ENCODE data around the gene PTPN6. TPM values are rescaled to one million over a fixed set of nuclear protein-coding genes. Genes with fewer than 3 reads are reported as not detected.
A peak's percentile ranks its signal among the peaks of the same experiment; 100 is the strongest.

PTPN6 gene
- total and polyA plus RNA-seq, 9 donors = 4.6 to 25.3 (median 9.8) TPM

DNA sequence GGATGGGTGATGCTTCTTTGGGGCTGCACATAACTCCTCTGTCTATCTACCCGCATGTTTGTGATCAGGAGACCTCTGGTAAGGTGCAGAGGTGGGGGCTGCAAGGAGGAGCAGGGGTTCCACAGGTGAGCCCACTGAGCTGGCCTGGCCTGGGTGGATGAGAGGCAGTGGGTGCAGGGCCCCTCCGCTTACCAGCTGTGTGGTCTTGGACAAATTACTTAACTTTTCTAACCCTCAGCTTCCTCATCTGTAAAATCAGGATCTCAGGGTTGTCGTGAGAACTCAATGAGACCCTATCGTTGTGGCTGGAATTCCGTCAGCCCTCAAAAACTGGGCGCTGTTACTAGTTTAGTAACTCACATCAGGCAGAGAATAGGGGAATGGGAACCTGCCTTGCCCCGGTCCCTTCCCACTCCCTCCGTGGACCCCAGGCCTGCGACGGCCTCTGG lies 7.5 kb downstream of the PTPN6 start:
- Histone ChIP-seq H3K4me3 (no peak overlapping the region), H3K9me3 (no peaks in the 10 kb centered on the region)
- WGBS, 3 donors = 77 to 86% (median 81%) methylated on average over 10 of the region's 10 CpGs

DNA sequence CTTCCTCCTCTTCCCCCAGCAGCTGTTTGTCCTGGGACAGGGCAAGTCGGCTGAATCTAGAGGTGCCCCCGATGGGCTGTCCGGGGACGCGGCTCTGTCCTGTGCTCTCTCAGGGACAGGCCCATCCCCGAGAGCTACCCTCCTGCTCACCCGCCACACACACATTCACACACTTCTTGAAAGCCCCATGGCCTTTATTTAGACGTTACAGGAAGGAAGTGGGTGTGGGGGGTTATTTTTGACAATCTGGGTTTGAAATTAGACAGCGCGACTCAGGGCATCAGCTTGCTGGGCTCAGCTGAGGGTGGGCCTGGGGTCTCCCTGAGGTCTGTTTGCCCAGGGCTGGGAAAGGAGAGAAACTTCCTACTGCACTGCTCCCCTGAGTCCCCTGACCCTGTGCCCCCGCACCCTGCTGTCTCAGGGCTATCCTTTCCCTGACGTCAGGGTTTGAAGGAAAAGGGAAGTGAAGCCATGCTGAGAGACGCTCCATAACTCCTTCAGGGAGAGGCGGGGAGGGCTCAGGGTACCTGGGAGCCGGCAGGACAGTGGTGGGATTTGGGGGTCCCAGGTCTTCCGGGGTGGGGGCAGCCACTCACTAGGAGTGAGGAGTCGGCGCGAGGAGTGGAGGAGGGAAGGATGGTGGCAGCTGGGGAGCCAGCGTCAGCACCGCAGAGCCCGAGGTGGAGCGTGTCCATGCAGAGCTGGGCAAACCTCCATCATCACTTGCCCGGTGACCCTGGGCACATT lies 8.1 kb downstream of the PTPN6 start:
- TF ChIP-seq EP300 (IDR thresholded peaks at IDR 0.05) = no peak
- no peak for TF ChIP-seq POLR2A (IDR thresholded peaks at IDR 0.05)
- TF ChIP-seq, protein P1, sequence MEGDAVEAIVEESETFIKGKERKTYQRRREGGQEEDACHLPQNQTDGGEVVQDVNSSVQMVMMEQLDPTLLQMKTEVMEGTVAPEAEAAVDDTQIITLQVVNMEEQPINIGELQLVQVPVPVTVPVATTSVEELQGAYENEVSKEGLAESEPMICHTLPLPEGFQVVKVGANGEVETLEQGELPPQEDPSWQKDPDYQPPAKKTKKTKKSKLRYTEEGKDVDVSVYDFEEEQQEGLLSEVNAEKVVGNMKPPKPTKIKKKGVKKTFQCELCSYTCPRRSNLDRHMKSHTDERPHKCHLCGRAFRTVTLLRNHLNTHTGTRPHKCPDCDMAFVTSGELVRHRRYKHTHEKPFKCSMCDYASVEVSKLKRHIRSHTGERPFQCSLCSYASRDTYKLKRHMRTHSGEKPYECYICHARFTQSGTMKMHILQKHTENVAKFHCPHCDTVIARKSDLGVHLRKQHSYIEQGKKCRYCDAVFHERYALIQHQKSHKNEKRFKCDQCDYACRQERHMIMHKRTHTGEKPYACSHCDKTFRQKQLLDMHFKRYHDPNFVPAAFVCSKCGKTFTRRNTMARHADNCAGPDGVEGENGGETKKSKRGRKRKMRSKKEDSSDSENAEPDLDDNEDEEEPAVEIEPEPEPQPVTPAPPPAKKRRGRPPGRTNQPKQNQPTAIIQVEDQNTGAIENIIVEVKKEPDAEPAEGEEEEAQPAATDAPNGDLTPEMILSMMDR (IDR thresholded peaks at IDR 0.05) = no peak
- intact Hi-C loops (cut with DNase I) = no loop called here
- Histone ChIP-seq H3K9me3 (no peaks in the 10 kb centered on the region), H3K36me3 (no peaks in the 10 kb centered on the region), H3K4me3 (no peak overlapping the region), H3K27me3 (no peaks in the 10 kb centered on the region), H3K27ac (no peak overlapping the region), H3K4me1 (ENCODE audit: insufficient read depth) (peaks cover 8% of the 10 kb centered on the region)
- WGBS, 3 donors = 70 to 78% (median 76%) methylated on average over 24 of the region's 24 CpGs
- peak in 1 of 5 donors; percentile 30 for DNase-seq

More for the DNA sequence above, 7.5 kb downstream of the PTPN6 start:
- Histone ChIP-seq H3K36me3 (no peaks in the 10 kb centered on the region), H3K4me1 (ENCODE audit: insufficient read depth) (peaks cover 8% of the 10 kb centered on the region), H3K27me3 (no peaks in the 10 kb centered on the region), H3K27ac (no peak overlapping the region)
- peak in 1 of 5 donors; percentile 21 for DNase-seq
- TF ChIP-seq EP300 (IDR thresholded peaks at IDR 0.05) (no peak), POLR2A (IDR thresholded peaks at IDR 0.05) (no peak)
- TF ChIP-seq, protein P1 (IDR thresholded peaks at IDR 0.05) = no peak
- intact Hi-C loops (cut with DNase I) = no loop called here

DNA sequence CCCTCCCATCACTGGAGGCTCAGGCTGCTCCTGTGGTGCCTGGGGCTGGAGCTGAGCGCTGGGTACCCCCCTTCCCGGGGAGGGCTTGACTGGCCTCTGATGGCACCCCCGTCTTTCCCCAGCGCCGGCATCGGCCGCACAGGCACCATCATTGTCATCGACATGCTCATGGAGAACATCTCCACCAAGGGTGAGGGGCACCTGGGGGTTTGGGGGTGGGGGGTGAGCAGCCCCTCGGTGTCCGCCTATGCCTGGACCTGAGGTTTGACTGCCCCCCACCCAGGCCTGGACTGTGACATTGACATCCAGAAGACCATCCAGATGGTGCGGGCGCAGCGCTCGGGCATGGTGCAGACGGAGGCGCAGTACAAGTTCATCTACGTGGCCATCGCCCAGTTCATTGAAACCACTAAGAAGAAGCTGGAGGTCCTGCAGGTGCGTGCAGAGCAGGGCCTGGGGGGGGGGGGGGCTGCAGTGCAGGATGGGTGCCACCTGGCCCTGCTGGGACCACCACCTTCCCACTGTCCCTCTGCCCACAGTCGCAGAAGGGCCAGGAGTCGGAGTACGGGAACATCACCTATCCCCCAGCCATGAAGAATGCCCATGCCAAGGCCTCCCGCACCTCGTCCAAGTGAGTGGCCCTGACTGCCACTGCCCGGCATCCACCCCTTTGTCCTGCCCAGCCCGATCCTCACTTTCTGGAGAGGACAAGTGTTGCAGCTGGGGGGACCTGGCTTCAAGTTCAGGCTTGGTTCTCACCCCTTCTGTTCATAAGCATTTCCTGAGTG lies 8.8 kb downstream of the PTPN6 start:
- no peak overlapping the region for H3K4me3 ChIP-seq
- no peaks in the 10 kb centered on the region for H3K36me3 ChIP-seq
- peaks cover 8% of the 10 kb centered on the region for H3K4me1 ChIP-seq (ENCODE audit: insufficient read depth)
- peak in 2 of 5 donors; percentile 26 to 37 for DNase-seq
- H3K9me3 ChIP-seq = no peaks in the 10 kb centered on the region
- no peaks in the 10 kb centered on the region for H3K27me3 ChIP-seq
- intact Hi-C loops (cut with DNase I) = loop anchor here in 2 of 4 donors (10.0 kb wide), 1 partner anchor 95 kb away; the partner anchor contains the start of gene TPI1 (in 2 of the 2)
- no peak for TF ChIP-seq POLR2A (IDR thresholded peaks at IDR 0.05)
- TF ChIP-seq, protein P1 (IDR thresholded peaks at IDR 0.05) = no peak
- TF ChIP-seq EP300 (IDR thresholded peaks at IDR 0.05) = no peak
- H3K27ac ChIP-seq = no peak overlapping the region
- WGBS, 3 donors = 89 to 91% (median 91%) methylated on average over 26 of the region's 26 CpGs

DNA sequence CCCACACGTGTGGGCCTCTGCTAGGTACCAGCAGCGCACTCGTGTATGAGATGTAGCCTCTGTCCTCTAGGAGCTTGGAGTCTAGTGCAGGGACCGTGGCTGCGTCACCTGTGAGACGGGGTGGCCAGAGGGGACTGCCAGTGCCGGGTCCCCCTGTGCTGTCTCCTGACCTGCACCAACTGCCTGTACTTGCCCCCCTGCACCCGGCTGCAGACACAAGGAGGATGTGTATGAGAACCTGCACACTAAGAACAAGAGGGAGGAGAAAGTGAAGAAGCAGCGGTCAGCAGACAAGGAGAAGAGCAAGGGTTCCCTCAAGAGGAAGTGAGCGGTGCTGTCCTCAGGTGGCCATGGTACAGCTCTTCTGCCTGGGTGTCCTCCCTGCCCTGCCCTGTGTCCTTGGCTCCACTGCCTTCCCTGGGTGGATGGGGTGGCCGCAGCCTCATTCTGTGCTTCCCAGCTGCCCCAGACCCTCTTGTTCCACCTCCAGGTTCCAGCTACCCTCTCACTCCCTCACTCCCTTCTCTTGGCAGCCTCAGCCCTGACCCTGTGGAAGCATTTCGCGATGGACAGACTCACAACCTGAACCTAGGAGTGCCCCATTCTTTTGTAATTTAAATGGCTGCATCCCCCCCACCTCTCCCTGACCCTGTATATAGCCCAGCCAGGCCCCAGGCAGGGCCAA lies 9.6 kb downstream of the PTPN6 start:
- WGBS, 3 donors = 58 to 66% (median 63%) methylated on average over 13 of the region's 13 CpGs
- Histone ChIP-seq H3K36me3 (no peaks in the 10 kb centered on the region), H3K4me1 (ENCODE audit: insufficient read depth) (peaks cover 8% of the 10 kb centered on the region), H3K9me3 (no peaks in the 10 kb centered on the region), H3K27ac (no peak overlapping the region), H3K27me3 (no peaks in the 10 kb centered on the region), H3K4me3 (no peak overlapping the region)
- intact Hi-C loops (cut with DNase I) = loop anchor here in 2 of 4 donors (10.0 kb wide), 1 partner anchor 96 kb away; the partner anchor contains the start of gene TPI1 (in 2 of the 2)
- DNase-seq = peak in 4 of 5 donors; percentile 28 to 45 (median 32)
- TF ChIP-seq, protein P1 (IDR thresholded peaks at IDR 0.05) = no peak
- no peak for TF ChIP-seq POLR2A (IDR thresholded peaks at IDR 0.05)
- TF ChIP-seq EP300 (IDR thresholded peaks at IDR 0.05) = no peak
